ENCODE data around the gene GAPDH. TPM values are rescaled to one million over a fixed set of nuclear protein-coding genes. Genes with fewer than 3 reads are reported as not detected.
"Not testable (repeated sequence)": the region's sequence is repeated elsewhere in the genome, so short reads cannot be mapped to it uniquely, and the experiment has no call there.

The GAPDH gene
- polyA plus RNA-seq, 2 of the 4 experiments (the other 2 are of a cell fraction) = 6,463 to 10,036 TPM

DNA sequence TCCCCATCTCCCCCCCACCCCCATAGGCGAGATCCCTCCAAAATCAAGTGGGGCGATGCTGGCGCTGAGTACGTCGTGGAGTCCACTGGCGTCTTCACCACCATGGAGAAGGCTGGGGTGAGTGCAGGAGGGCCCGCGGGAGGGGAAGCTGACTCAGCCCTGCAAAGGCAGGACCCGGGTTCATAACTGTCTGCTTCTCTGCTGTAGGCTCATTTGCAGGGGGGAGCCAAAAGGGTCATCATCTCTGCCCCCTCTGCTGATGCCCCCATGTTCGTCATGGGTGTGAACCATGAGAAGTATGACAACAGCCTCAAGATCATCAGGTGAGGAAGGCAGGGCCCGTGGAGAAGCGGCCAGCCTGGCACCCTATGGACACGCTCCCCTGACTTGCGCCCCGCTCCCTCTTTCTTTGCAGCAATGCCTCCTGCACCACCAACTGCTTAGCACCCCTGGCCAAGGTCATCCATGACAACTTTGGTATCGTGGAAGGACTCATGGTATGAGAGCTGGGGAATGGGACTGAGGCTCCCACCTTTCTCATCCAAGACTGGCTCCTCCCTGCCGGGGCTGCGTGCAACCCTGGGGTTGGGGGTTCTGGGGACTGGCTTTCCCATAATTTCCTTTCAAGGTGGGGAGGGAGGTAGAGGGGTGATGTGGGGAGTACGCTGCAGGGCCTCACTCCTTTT lies 2.7 kb downstream of the GAPDH start (continued):
- no peak for TF ChIP-seq MYC (IDR thresholded peaks at IDR 0.05; ENCODE audit: borderline replicate concordance, low read length)

DNA sequence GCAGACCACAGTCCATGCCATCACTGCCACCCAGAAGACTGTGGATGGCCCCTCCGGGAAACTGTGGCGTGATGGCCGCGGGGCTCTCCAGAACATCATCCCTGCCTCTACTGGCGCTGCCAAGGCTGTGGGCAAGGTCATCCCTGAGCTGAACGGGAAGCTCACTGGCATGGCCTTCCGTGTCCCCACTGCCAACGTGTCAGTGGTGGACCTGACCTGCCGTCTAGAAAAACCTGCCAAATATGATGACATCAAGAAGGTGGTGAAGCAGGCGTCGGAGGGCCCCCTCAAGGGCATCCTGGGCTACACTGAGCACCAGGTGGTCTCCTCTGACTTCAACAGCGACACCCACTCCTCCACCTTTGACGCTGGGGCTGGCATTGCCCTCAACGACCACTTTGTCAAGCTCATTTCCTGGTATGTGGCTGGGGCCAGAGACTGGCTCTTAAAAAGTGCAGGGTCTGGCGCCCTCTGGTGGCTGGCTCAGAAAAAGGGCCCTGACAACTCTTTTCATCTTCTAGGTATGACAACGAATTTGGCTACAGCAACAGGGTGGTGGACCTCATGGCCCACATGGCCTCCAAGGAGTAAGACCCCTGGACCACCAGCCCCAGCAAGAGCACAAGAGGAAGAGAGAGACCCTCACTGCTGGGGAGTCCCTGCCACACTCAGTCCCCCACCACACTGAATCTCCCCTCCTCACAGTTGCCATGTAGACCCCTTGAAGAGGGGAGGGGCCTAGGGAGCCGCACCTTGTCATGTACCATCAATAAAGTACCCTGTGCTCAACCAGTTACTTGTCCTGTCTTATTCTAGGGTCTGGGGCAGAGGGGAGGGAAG lies 3.5 kb downstream of the GAPDH start:
- ChIA-PET CTCF (interaction anchor here (0.6 to 25.9 kb wide), 49 partner anchors 9 to 244 kb away, joined by 3 to 491 read pairs (median 4); partner anchors contain the start of genes IFFO1, MRPL51, NOP2 and PTMS), POLR2A (interaction anchor here (0.7 to 3.5 kb wide), 9 partner anchors 13 to 335 kb away, joined by 3 to 28 read pairs (median 4); partner anchors contain the start of genes COPS7A, MRPL51, NOP2 and SPSB2)
- peaks cover 59% of the 10 kb centered on the region for H3K4me1 ChIP-seq
- H3K4me2 ChIP-seq = peak overlapping the region; percentile 87
- H3K9me3 ChIP-seq, ATAC-seq, FAIRE-seq: not testable (repeated sequence)
- TF ChIP-seq SMC3 (IDR thresholded peaks at IDR 0.05) (peak; percentile 29; the same call in 2 of the 3 replicates), GATA3 (IDR thresholded peaks at IDR 0.05; ENCODE audit: borderline replicate concordance) (peak; percentile 10; the same call in 1 of the 2 replicates), HOXB5 (CRISPR knock-in tag; IDR thresholded peaks at IDR 0.05) (peak; percentile 53; the same call in 1 of the 2 replicates), RAD21 (conservative IDR thresholded peaks at IDR 0.05 in 1 of 2, IDR thresholded peaks at IDR 0.05 in 1 of 2) (peak; percentile 51 to 53)
- TF ChIP-seq, protein P1, sequence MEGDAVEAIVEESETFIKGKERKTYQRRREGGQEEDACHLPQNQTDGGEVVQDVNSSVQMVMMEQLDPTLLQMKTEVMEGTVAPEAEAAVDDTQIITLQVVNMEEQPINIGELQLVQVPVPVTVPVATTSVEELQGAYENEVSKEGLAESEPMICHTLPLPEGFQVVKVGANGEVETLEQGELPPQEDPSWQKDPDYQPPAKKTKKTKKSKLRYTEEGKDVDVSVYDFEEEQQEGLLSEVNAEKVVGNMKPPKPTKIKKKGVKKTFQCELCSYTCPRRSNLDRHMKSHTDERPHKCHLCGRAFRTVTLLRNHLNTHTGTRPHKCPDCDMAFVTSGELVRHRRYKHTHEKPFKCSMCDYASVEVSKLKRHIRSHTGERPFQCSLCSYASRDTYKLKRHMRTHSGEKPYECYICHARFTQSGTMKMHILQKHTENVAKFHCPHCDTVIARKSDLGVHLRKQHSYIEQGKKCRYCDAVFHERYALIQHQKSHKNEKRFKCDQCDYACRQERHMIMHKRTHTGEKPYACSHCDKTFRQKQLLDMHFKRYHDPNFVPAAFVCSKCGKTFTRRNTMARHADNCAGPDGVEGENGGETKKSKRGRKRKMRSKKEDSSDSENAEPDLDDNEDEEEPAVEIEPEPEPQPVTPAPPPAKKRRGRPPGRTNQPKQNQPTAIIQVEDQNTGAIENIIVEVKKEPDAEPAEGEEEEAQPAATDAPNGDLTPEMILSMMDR (IDR thresholded peaks at IDR 0.05) = peak; percentile 81
- TF ChIP-seq, protein P2, sequence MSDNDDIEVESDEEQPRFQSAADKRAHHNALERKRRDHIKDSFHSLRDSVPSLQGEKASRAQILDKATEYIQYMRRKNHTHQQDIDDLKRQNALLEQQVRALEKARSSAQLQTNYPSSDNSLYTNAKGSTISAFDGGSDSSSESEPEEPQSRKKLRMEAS (IDR thresholded peaks at IDR 0.05) = peak; percentile 14; the same call in 1 of the 2 replicates
- peak overlapping the region; percentile 97; the same call in 2 of the 3 replicates for H3K4me3 ChIP-seq
- peak overlapping the region; percentile 97 to 100; a peak in 4 of 6 replicates for H3K27ac ChIP-seq
- DNase-seq (ENCODE audit: low read depth in 1 of 2, low spot score in 1 of 2) = peak; percentile 60 to 92
- WGBS (ENCODE audit: missing lambda C conversion rate) = 23% methylated on average over 17 of the region's 17 CpGs

DNA sequence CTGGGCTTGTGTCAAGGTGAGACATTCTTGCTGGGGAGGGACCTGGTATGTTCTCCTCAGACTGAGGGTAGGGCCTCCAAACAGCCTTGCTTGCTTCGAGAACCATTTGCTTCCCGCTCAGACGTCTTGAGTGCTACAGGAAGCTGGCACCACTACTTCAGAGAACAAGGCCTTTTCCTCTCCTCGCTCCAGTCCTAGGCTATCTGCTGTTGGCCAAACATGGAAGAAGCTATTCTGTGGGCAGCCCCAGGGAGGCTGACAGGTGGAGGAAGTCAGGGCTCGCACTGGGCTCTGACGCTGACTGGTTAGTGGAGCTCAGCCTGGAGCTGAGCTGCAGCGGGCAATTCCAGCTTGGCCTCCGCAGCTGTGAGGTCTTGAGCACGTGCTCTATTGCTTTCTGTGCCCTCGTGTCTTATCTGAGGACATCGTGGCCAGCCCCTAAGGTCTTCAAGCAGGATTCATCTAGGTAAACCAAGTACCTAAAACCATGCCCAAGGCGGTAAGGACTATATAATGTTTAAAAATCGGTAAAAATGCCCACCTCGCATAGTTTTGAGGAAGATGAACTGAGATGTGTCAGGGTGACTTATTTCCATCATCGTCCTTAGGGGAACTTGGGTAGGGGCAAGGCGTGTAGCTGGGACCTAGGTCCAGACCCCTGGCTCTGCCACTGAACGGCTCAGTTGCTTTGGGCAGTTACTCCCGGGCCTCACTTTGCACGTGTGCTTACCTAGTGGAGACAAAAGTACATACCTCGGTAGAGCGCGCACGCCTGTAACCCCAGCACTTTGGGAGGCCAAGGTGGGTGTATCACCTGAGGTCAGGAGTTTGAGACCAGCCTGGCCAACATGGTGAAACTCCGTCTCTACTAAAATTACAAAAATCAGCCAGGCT lies 4.3 kb downstream of the GAPDH start:
- Histone ChIP-seq H3K4me2 (peak overlapping the region; percentile 87), H3K9me3 (no peaks in the 10 kb centered on the region), H3K4me3 (no peak overlapping the region), H3K4me1 (peaks cover 57% of the 10 kb centered on the region), H3K27ac (peak overlapping the region in 1 of 2 experiments; percentile 97; a peak in 3 of 6 replicates)
- CTCF ChIA-PET = interaction anchor here (0.6 to 25.9 kb wide), 37 partner anchors 10 to 566 kb away, joined by 3 to 491 read pairs (median 4); partner anchors contain the start of genes IFFO1, MRPL51, NOP2 and PTMS
- peak in 1 of 2 experiments; percentile 0; a peak in 3 of 6 replicates for ATAC-seq
- peak; percentile 42 to 67 for DNase-seq (ENCODE audit: low read depth in 1 of 2, low spot score in 1 of 2)
- POLR2A ChIA-PET = interaction anchor here (0.6 to 3.5 kb wide), 11 partner anchors 12 to 334 kb away, joined by 3 to 28 read pairs (median 4); partner anchors contain the start of genes MRPL51, NOP2, SPSB2 and VAMP1
- 49% methylated on average over 24 of the region's 24 CpGs for WGBS (ENCODE audit: missing lambda C conversion rate)
- FAIRE-seq = no peak
- no peak for TF ChIP-seq RFX5 (IDR thresholded peaks at IDR 0.05)
- no peak for TF ChIP-seq FOSL2 (IDR thresholded peaks at IDR 0.05)
- peak; percentile 6; the same call in 1 of the 2 replicates for TF ChIP-seq FOSL2 (CRISPR knock-in tag; IDR thresholded peaks at IDR 0.05)
- TF ChIP-seq, protein P3, sequence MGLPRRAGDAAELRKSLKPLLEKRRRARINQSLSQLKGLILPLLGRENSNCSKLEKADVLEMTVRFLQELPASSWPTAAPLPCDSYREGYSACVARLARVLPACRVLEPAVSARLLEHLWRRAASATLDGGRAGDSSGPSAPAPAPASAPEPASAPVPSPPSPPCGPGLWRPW (IDR thresholded peaks at IDR 0.05) = no peak
- TF ChIP-seq HOXB13 (CRISPR knock-in tag; IDR thresholded peaks at IDR 0.05; ENCODE audit: low read depth) = no peak
- no peak for TF ChIP-seq MAFK (IDR thresholded peaks at IDR 0.05; ENCODE audit: partially characterized antibody)
- TF ChIP-seq, protein P4, sequence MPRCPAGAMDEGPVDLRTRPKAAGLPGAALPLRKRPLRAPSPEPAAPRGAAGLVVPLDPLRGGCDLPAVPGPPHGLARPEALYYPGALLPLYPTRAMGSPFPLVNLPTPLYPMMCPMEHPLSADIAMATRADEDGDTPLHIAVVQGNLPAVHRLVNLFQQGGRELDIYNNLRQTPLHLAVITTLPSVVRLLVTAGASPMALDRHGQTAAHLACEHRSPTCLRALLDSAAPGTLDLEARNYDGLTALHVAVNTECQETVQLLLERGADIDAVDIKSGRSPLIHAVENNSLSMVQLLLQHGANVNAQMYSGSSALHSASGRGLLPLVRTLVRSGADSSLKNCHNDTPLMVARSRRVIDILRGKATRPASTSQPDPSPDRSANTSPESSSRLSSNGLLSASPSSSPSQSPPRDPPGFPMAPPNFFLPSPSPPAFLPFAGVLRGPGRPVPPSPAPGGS (IDR thresholded peaks at IDR 0.05) = peak; percentile 66; the same call in 1 of the 3 replicates
- TF ChIP-seq TFCP2L1 (CRISPR knock-in tag; IDR thresholded peaks at IDR 0.05) = peak; percentile 89
- TF ChIP-seq, protein P2 (IDR thresholded peaks at IDR 0.05) = peak; percentile 73; the same call in 1 of the 2 replicates
- peak; percentile 89 to 92 for TF ChIP-seq JUN (IDR thresholded peaks at IDR 0.05)
- TF ChIP-seq POLR2AphosphoS2 (conservative IDR thresholded peaks at IDR 0.05; ENCODE audit: low read length) = peak; percentile 96; the same call in 1 of the 2 replicates
- TF ChIP-seq NPAS2 (CRISPR knock-in tag; IDR thresholded peaks at IDR 0.05; ENCODE audit: borderline replicate concordance) = peak; percentile 50; the same call in 1 of the 2 replicates
- TF ChIP-seq POLR2A (IDR thresholded peaks at IDR 0.05; ENCODE audit: low read length) = peak; percentile 29
- TF ChIP-seq, protein P5, sequence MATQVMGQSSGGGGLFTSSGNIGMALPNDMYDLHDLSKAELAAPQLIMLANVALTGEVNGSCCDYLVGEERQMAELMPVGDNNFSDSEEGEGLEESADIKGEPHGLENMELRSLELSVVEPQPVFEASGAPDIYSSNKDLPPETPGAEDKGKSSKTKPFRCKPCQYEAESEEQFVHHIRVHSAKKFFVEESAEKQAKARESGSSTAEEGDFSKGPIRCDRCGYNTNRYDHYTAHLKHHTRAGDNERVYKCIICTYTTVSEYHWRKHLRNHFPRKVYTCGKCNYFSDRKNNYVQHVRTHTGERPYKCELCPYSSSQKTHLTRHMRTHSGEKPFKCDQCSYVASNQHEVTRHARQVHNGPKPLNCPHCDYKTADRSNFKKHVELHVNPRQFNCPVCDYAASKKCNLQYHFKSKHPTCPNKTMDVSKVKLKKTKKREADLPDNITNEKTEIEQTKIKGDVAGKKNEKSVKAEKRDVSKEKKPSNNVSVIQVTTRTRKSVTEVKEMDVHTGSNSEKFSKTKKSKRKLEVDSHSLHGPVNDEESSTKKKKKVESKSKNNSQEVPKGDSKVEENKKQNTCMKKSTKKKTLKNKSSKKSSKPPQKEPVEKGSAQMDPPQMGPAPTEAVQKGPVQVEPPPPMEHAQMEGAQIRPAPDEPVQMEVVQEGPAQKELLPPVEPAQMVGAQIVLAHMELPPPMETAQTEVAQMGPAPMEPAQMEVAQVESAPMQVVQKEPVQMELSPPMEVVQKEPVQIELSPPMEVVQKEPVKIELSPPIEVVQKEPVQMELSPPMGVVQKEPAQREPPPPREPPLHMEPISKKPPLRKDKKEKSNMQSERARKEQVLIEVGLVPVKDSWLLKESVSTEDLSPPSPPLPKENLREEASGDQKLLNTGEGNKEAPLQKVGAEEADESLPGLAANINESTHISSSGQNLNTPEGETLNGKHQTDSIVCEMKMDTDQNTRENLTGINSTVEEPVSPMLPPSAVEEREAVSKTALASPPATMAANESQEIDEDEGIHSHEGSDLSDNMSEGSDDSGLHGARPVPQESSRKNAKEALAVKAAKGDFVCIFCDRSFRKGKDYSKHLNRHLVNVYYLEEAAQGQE (IDR thresholded peaks at IDR 0.05) = peak; percentile 29; the same call in 1 of the 2 replicates
- TF ChIP-seq HOXA7 (CRISPR knock-in tag; IDR thresholded peaks at IDR 0.05) = peak; percentile 95

Measured in A549 (cell line).